ENCODE data around the gene LRRC3B.

LRRC3B gene

GRCh38 chr3:26631390-26631738 is 8.8 kb downstream of the LRRC3B start:
- DNase-seq = no peak

GRCh38 chr3:26634601-26635000 is 12.0 kb downstream of the LRRC3B start:
- DNase-seq = no peak

- no peak for DNase-seq
Observed at GRCh38 chr3:26636096-26636727, 13.6 kb downstream of the LRRC3B start.

- no peak for DNase-seq
Observed at GRCh38 chr3:26637698-26638097, 15.1 kb downstream of the LRRC3B start.

GRCh38 chr3:26638113-26638512 is 15.5 kb downstream of the LRRC3B start:
- DNase-seq = no peak

- DNase-seq = no peak
Observed at GRCh38 chr3:26639339-26639738, 16.8 kb downstream of the LRRC3B start.

- DNase-seq = no peak
Observed at GRCh38 chr3:26647078-26647477, 24.5 kb downstream of the LRRC3B start.

- DNase-seq = no peak
Observed at GRCh38 chr3:26648461-26648860, 25.9 kb downstream of the LRRC3B start.

GRCh38 chr3:26652164-26652563 is 29.6 kb downstream of the LRRC3B start:
- DNase-seq = no peak

GRCh38 chr3:26653811-26654425 is 31.3 kb downstream of the LRRC3B start:
- DNase-seq = no peak

- no peak for DNase-seq
Observed at GRCh38 chr3:26655231-26655630, 32.7 kb downstream of the LRRC3B start.

- no peak for DNase-seq
Observed at GRCh38 chr3:26657348-26657976, 34.9 kb downstream of the LRRC3B start.

- no peak for DNase-seq
Observed at GRCh38 chr3:26668171-26668570, 45.6 kb downstream of the LRRC3B start.

GRCh38 chr3:26668696-26669095 is 46.1 kb downstream of the LRRC3B start:
- no peak for DNase-seq

GRCh38 chr3:26675336-26675735 is 52.8 kb downstream of the LRRC3B start:
- no peak for DNase-seq

- DNase-seq = no peak
Observed at GRCh38 chr3:26681632-26682031, 59.1 kb downstream of the LRRC3B start.

GRCh38 chr3:26682406-26682805 is 59.8 kb downstream of the LRRC3B start:
- no peak for DNase-seq

GRCh38 chr3:26683902-26684301 is 61.3 kb downstream of the LRRC3B start:
- DNase-seq = no peak

- DNase-seq = no peak
Observed at GRCh38 chr3:26687466-26687865, 64.9 kb downstream of the LRRC3B start.

- DNase-seq = no peak
Observed at GRCh38 chr3:26699553-26699952, 77.0 kb downstream of the LRRC3B start.

- no peak for DNase-seq
Observed at GRCh38 chr3:26703519-26703918, 80.9 kb downstream of the LRRC3B start.

- DNase-seq = no peak
Observed at GRCh38 chr3:26704736-26705135, 82.2 kb downstream of the LRRC3B start.

GRCh38 chr3:26708501-26708900 is 85.9 kb downstream of the LRRC3B start:
- no peak for DNase-seq

GRCh38 chr3:26712211-26713026 is 89.8 kb downstream of the LRRC3B start:
- no peak for DNase-seq

All from DMS79 treated with DMSO at 0.1 percent for 48 hours (cell line).